22Rv1 (cell line): Measurements from ENCODE around the gene GIMAP6.

Experiments used
- ZFX ChIP-seq: fragments of 450-650 bp; IDR thresholded peaks from 2 replicates; pipeline ENCODE4 v1.6.1; 2017; ENCODE audit warnings: antibody characterized with exemption, borderline replicate concordance
- TF ChIP-seq, protein P1 (sequence below): fragments of 450-650 bp; IDR thresholded peaks from 2 replicates; pipeline ENCODE4 v1.5.1; 2017; ENCODE audit warnings: mild to moderate bottlenecking

DNA sequence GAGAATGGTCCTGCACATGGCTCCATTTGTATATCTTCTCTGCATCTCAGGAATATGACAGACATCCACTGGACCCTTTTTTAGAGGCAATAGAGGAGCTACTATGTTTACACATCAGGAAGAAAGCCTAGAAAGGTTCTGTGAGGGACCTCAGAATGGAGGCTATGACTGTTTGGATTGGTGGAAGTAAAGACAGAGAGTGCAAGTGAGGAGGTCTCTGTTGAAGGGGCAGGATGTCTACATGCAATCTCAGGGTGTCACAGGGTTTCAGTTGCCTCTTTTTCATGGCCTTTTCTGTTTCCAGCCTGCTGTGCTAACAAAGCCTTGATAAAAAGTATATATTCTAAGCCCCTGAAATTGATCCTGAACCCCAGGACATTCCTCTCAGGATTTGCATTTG lies 9.7 kb upstream of the GIMAP6 start:
- TF ChIP-seq, protein P1, sequence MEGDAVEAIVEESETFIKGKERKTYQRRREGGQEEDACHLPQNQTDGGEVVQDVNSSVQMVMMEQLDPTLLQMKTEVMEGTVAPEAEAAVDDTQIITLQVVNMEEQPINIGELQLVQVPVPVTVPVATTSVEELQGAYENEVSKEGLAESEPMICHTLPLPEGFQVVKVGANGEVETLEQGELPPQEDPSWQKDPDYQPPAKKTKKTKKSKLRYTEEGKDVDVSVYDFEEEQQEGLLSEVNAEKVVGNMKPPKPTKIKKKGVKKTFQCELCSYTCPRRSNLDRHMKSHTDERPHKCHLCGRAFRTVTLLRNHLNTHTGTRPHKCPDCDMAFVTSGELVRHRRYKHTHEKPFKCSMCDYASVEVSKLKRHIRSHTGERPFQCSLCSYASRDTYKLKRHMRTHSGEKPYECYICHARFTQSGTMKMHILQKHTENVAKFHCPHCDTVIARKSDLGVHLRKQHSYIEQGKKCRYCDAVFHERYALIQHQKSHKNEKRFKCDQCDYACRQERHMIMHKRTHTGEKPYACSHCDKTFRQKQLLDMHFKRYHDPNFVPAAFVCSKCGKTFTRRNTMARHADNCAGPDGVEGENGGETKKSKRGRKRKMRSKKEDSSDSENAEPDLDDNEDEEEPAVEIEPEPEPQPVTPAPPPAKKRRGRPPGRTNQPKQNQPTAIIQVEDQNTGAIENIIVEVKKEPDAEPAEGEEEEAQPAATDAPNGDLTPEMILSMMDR: no peak
- no peak for TF ChIP-seq ZFX
